Suppressor macrophage treated with lipopolysaccharide for 1 hour (primary cell): ENCODE measurements around the gene BRPF1.
"Not testable (repeated sequence)": the region's sequence is repeated elsewhere in the genome, so short reads cannot be mapped to it uniquely, and the experiment has no call there.

Experiments used
- DNase-seq, 3 donors: peaks; one replicate each; pipeline ENCODE4 v3.0.0-alpha.2; 2020 to 2022

The BRPF1 gene

GRCh38 chr3:9770276-9770812 is 38.8 kb downstream of the BRPF1 start:
- DNase-seq: no peak

GRCh38 chr3:9771007-9771406 is 39.5 kb downstream of the BRPF1 start:
- not testable (repeated sequence) for DNase-seq

- peak in 2 of 3 donors; percentile 25 to 36 for DNase-seq
Measured at GRCh38 chr3:9776896-9777693, 45.6 kb downstream of the BRPF1 start.

GRCh38 chr3:9777694-9778021 is 46.1 kb downstream of the BRPF1 start:
- no peak for DNase-seq

- DNase-seq: peak; percentile 79 to 88 (median 84)
Measured at GRCh38 chr3:9778143-9779074, 46.9 kb downstream of the BRPF1 start.

GRCh38 chr3:9779075-9779593 is 47.6 kb downstream of the BRPF1 start:
- peak in 2 of 3 donors; percentile 30 to 51 for DNase-seq

- peak; percentile 31 to 55 (median 31) for DNase-seq
Measured at GRCh38 chr3:9779721-9780457, 48.4 kb downstream of the BRPF1 start.

- DNase-seq: peak in 1 of 3 donors; percentile 24
Measured at GRCh38 chr3:9780458-9780812, 48.9 kb downstream of the BRPF1 start.

- DNase-seq: no peak
Measured at GRCh38 chr3:9780910-9781309, 49.4 kb downstream of the BRPF1 start.

- DNase-seq: no peak
Measured at GRCh38 chr3:9781551-9781950, 50.0 kb downstream of the BRPF1 start.

- no peak for DNase-seq
Measured at GRCh38 chr3:9781978-9782603, 50.6 kb downstream of the BRPF1 start.

GRCh38 chr3:9782770-9783169 is 51.2 kb downstream of the BRPF1 start:
- no peak for DNase-seq

- no peak for DNase-seq
Measured at GRCh38 chr3:9783954-9784353, 52.4 kb downstream of the BRPF1 start.

GRCh38 chr3:9784965-9785364 is 53.4 kb downstream of the BRPF1 start:
- no peak for DNase-seq

- DNase-seq: no peak
Measured at GRCh38 chr3:9785602-9786001, 54.1 kb downstream of the BRPF1 start.

- no peak for DNase-seq
Measured at GRCh38 chr3:9786209-9786739, 54.7 kb downstream of the BRPF1 start.

GRCh38 chr3:9786825-9787669 is 55.5 kb downstream of the BRPF1 start:
- DNase-seq: peak in 1 of 3 donors; percentile 37

- no peak for DNase-seq
Measured at GRCh38 chr3:9787714-9788113, 56.2 kb downstream of the BRPF1 start.

- DNase-seq: no peak
Measured at GRCh38 chr3:9791127-9791526, 59.6 kb downstream of the BRPF1 start.

- DNase-seq: no peak
Measured at GRCh38 chr3:9791790-9792404, 60.4 kb downstream of the BRPF1 start.
